NB4 (cell line): ENCODE measurements around the gene ABCC3.

Experiments
- DNase-seq: peaks from one replicate; pipeline ENCODE4 v3.0.0; 2010; ENCODE audit warnings: low read depth
- H3K4me3 ChIP-seq: one replicate; pipeline ENCODE4 v1.5.1; 2011; ENCODE audit warnings: mild to moderate bottlenecking, low read depth, low read length, moderate library complexity
- CTCF ChIP-seq: IDR thresholded peaks from one replicate; pipeline ENCODE4 v1.5.1; 2012; ENCODE audit warnings: low read depth, low read length
- MAX ChIP-seq: IDR thresholded peaks from 2 replicates; pipeline ENCODE4 v1.6.1; 2011; ENCODE audit warnings: low read depth, low read length
- MYC ChIP-seq: IDR thresholded peaks from 2 replicates; pipeline ENCODE4 v1.6.1; 2011; ENCODE audit warnings: low read depth, low read length
- POLR2A ChIP-seq: IDR thresholded peaks from 2 replicates; pipeline ENCODE4 v1.6.1; 2011; ENCODE audit warnings: mild to moderate bottlenecking; ENCODE audit not compliant: insufficient read length; ENCODE audit errors: extremely low read depth

The ABCC3 gene

GRCh38 chr17:50631908-50632571 lies 2.6 kb upstream of the ABCC3 start:
- DNase-seq, result peak; percentile 37
- TF ChIP-seq POLR2A (no peak), CTCF (no peak), MAX (no peak), MYC (no peak)
- no peak overlapping the region for H3K4me3 ChIP-seq

- no peak overlapping the region for H3K4me3 ChIP-seq
- no peak for DNase-seq
- no peak for TF ChIP-seq MAX
- TF ChIP-seq POLR2A, result no peak
- TF ChIP-seq CTCF, result no peak
- TF ChIP-seq MYC, result no peak
Observed at GRCh38 chr17:50632637-50633036, 2.0 kb upstream of the ABCC3 start.

GRCh38 chr17:50633683-50634082 lies 998 bp upstream of the ABCC3 start:
- TF ChIP-seq POLR2A (no peak), MAX (no peak), CTCF (no peak), MYC (no peak)
- no peak for DNase-seq
- H3K4me3 ChIP-seq, result no peak overlapping the region

GRCh38 chr17:50634915-50635731 lies 442 bp downstream of the ABCC3 start:
- H3K4me3 ChIP-seq, result no peak overlapping the region
- no peak for DNase-seq
- TF ChIP-seq MAX, result no peak

- no peak for TF ChIP-seq POLR2A
- no peak for TF ChIP-seq CTCF
- TF ChIP-seq MYC, result no peak
- TF ChIP-seq MAX, result no peak
- no peak for DNase-seq
- no peak overlapping the region for H3K4me3 ChIP-seq
Observed at GRCh38 chr17:50635732-50635981, 976 bp downstream of the ABCC3 start.

- TF ChIP-seq MAX (no peak), CTCF (no peak)
- DNase-seq, result no peak
- H3K4me3 ChIP-seq, result no peak overlapping the region
Observed at GRCh38 chr17:50635982-50636803, 1.5 kb downstream of the ABCC3 start.
